Upper lobe of left lung (tissue), 6 donors: ENCODE results near the gene LRIG3. TPM values are rescaled to one million over a fixed set of nuclear protein-coding genes. Genes with fewer than 3 reads are reported as not detected.

Experiments used
- ATAC-seq, 2 donors: fragments of 200-7000 bp; cut with Tn5 transposase; one replicate each; pipeline ENCODE4 v1.9.1; 2022; ENCODE audit warnings: mild to moderate bottlenecking in 2 of 2, moderate library complexity in 2 of 2; ENCODE audit not compliant: low FRiP score in 2 of 2
- DNase-seq, 2 donors: peaks; one replicate each; pipeline ENCODE4 v3.0.0-alpha.2; 2019 to 2020
- H3K27ac ChIP-seq, 4 donors: fragments of 200-600 bp; sonication (generic); one replicate each; pipeline ENCODE4 v1.5.1; 2016 to 2019
- H3K27me3 ChIP-seq, 4 donors: fragments of 200-600 bp; sonication (generic); one replicate each; pipeline ENCODE4 v1.5.1; 2017 to 2019
- H3K36me3 ChIP-seq, 4 donors: fragments of 200-600 bp; sonication (generic); one replicate each; pipeline ENCODE4 v1.5.1; 2016 to 2019
- H3K4me1 ChIP-seq, 4 donors: fragments of 200-600 bp; sonication (generic); one replicate each; pipeline ENCODE4 v1.5.1; 2018 to 2019
- H3K4me3 ChIP-seq, 4 donors: fragments of 200-600 bp; sonication (generic); one replicate each; pipeline ENCODE4 v1.5.1; 2017 to 2019; ENCODE audit warnings: mild to moderate bottlenecking in 2 of 4, moderate library complexity in 1 of 4
- H3K9me3 ChIP-seq, 4 donors: fragments of 200-600 bp; sonication (generic); one replicate each; pipeline ENCODE4 v1.5.1; 2018 to 2019
- CTCF ChIP-seq, 6 experiments: fragments of 450-650 bp in 4 of 6; fragments of 200-600 bp in 2 of 6; sonication (generic) in 2 of 6; IDR thresholded peaks; one replicate each; pipeline ENCODE4 v1.5.1; 2016 to 2019; ENCODE audit warnings: antibody characterized with exemption in 6 of 6
- EP300 ChIP-seq, 4 donors: sonication (generic); formaldehyde crosslinking; IDR thresholded peaks; one replicate each; pipeline ENCODE4 v1.5.1; 2017; ENCODE audit warnings: antibody characterized with exemption in 4 of 4, control low read depth in 2 of 4
- POLR2A ChIP-seq, 4 donors: fragments of 450-650 bp; IDR thresholded peaks; one replicate each; pipeline ENCODE4 v1.5.1; 2016 to 2017; ENCODE audit warnings: antibody characterized with exemption in 4 of 4, mild to moderate bottlenecking in 2 of 4
- POLR2AphosphoS5 ChIP-seq, 2 donors: sonication (generic); formaldehyde crosslinking; IDR thresholded peaks; one replicate each; pipeline ENCODE4 v1.5.1; 2017; ENCODE audit warnings: antibody characterized with exemption in 2 of 2
- WGBS, 2 donors: methylation state at CpG; one replicate each; pipeline ENCODE4 v1.1.5; 2017 to 2018; 5-methylcytosine and 5-hydroxymethylcytosine counted together
- total RNA-seq, 6 donors: library from RNA; depleted of rRNA in 4 of 6; stranded (reverse); fragments of >200 nt in 4 of 6; gene quantifications; one replicate each; pipeline versions ENCODE4 v1.1.0 to v1.2.1, GENCODE V29; 2016 to 2021
- donor health status: DM: no; HTN: no; CAD: no; lungs with moderate emphysema.
- donor health status: DM: no; HTN: yes; CAD: no; lungs with severe emphysema.

LRIG3 gene
- total RNA-seq, 6 donors from 2014 or later: 18.3 to 91.8 (median 33.1) TPM

- peaks cover 3 to 17% (median 4%) of the 10 kb centered on the region in 4 donors for H3K4me1 ChIP-seq
- no peak for TF ChIP-seq EP300 (IDR thresholded peaks at IDR 0.05)
- TF ChIP-seq POLR2A (IDR thresholded peaks at IDR 0.05): no peak
- no peak for TF ChIP-seq POLR2AphosphoS5 (IDR thresholded peaks at IDR 0.05)
- no peak for TF ChIP-seq CTCF (IDR thresholded peaks at IDR 0.05)
- no peaks in the 10 kb centered on the region for H3K9me3 ChIP-seq
- H3K36me3 ChIP-seq: peaks cover 0 to 16% (median 3%) of the 10 kb centered on the region in 4 donors
- H3K27ac ChIP-seq: no peak overlapping the region
- WGBS, 2 donors: 70 to 78% methylated on average over 3 of the region's 3 CpGs
- no peak for ATAC-seq
- H3K4me3 ChIP-seq: no peak overlapping the region
- no peaks in the 10 kb centered on the region for H3K27me3 ChIP-seq
- DNase-seq: no peak
Observed at GRCh38 chr12:58893495-58893894, 26.8 kb downstream of the LRIG3 start.

- peaks cover 0 to 3% (median 1%) of the 10 kb centered on the region in 4 donors for H3K4me1 ChIP-seq
- no peak overlapping the region for H3K4me3 ChIP-seq
- no peak for ATAC-seq
- peaks cover 5 to 54% (median 7%) of the 10 kb centered on the region in 4 donors for H3K36me3 ChIP-seq
- H3K27ac ChIP-seq: no peak overlapping the region
- WGBS, 2 donors: 85 to 87% methylated on average over 6 of the region's 6 CpGs
- DNase-seq: no peak
- no peak for TF ChIP-seq POLR2AphosphoS5 (IDR thresholded peaks at IDR 0.05)
- no peak for TF ChIP-seq CTCF (IDR thresholded peaks at IDR 0.05)
- TF ChIP-seq POLR2A (IDR thresholded peaks at IDR 0.05): no peak
- TF ChIP-seq EP300 (IDR thresholded peaks at IDR 0.05): no peak
- H3K27me3 ChIP-seq: no peaks in the 10 kb centered on the region
- no peaks in the 10 kb centered on the region for H3K9me3 ChIP-seq
Observed at GRCh38 chr12:58889557-58889956, 30.7 kb downstream of the LRIG3 start.

- no peaks in the 10 kb centered on the region for H3K9me3 ChIP-seq
- no peak overlapping the region for H3K27ac ChIP-seq
- ATAC-seq (no peak), DNase-seq (no peak)
- H3K36me3 ChIP-seq: peaks cover 5 to 66% (median 7%) of the 10 kb centered on the region in 4 donors
- WGBS, 2 donors: 75 to 77% methylated on average over 4 of the region's 4 CpGs
- no peak overlapping the region for H3K4me3 ChIP-seq
- peaks cover 0 to 3% (median 1%) of the 10 kb centered on the region in 4 donors for H3K4me1 ChIP-seq
- no peaks in the 10 kb centered on the region for H3K27me3 ChIP-seq
- TF ChIP-seq POLR2AphosphoS5 (IDR thresholded peaks at IDR 0.05) (no peak), CTCF (IDR thresholded peaks at IDR 0.05) (no peak), POLR2A (IDR thresholded peaks at IDR 0.05) (no peak), EP300 (IDR thresholded peaks at IDR 0.05) (no peak)
Observed at GRCh38 chr12:58888131-58888783, 32.0 kb downstream of the LRIG3 start.

- H3K4me1 ChIP-seq: no peaks in the 10 kb centered on the region
- ATAC-seq (no peak), DNase-seq (no peak)
- H3K27ac ChIP-seq: no peak overlapping the region
- H3K9me3 ChIP-seq: no peaks in the 10 kb centered on the region
- peaks cover 5 to 77% (median 7%) of the 10 kb centered on the region in 4 donors for H3K36me3 ChIP-seq
- no peaks in the 10 kb centered on the region for H3K27me3 ChIP-seq
- H3K4me3 ChIP-seq: no peak overlapping the region
- TF ChIP-seq EP300 (IDR thresholded peaks at IDR 0.05) (no peak), POLR2A (IDR thresholded peaks at IDR 0.05) (no peak), CTCF (IDR thresholded peaks at IDR 0.05) (no peak), POLR2AphosphoS5 (IDR thresholded peaks at IDR 0.05) (no peak)
- WGBS, 2 donors: 79 to 83% methylated on average over 6 of the region's 6 CpGs
Observed at GRCh38 chr12:58887068-58887467, 33.2 kb downstream of the LRIG3 start.

GRCh38 chr12:58886474-58886873 is 33.8 kb downstream of the LRIG3 start:
- TF ChIP-seq POLR2A (IDR thresholded peaks at IDR 0.05) (no peak), POLR2AphosphoS5 (IDR thresholded peaks at IDR 0.05) (no peak), CTCF (IDR thresholded peaks at IDR 0.05) (no peak), EP300 (IDR thresholded peaks at IDR 0.05) (no peak)
- no peak overlapping the region for H3K27ac ChIP-seq
- ATAC-seq: no peak
- H3K9me3 ChIP-seq: no peaks in the 10 kb centered on the region
- H3K4me3 ChIP-seq: no peak overlapping the region
- no peak for DNase-seq
- H3K4me1 ChIP-seq: no peaks in the 10 kb centered on the region
- peaks cover 6 to 77% (median 8%) of the 10 kb centered on the region in 4 donors for H3K36me3 ChIP-seq
- WGBS, 2 donors: 93 to 96% methylated on average over 3 of the region's 3 CpGs
- H3K27me3 ChIP-seq: no peaks in the 10 kb centered on the region
